Mesendoderm (in vitro differentiated cells): ENCODE data around the gene ABCC1.
A peak's percentile ranks its signal among the peaks of the same experiment; 100 is the strongest.

Experiments used
- DNase-seq: peaks from one replicate; pipeline ENCODE4 v3.0.0; 2013
- H2AK5ac ChIP-seq: 2 replicates; pipeline ENCODE4 v1.6.1; 2013; ENCODE audit warnings: low read length, inconsistent platforms
- H2BK120ac ChIP-seq: 2 replicates; pipeline ENCODE4 v1.6.1; 2013; ENCODE audit warnings: low read depth, mild to moderate bottlenecking, low read length, moderate library complexity, mixed read lengths
- H2BK15ac ChIP-seq: replicated peaks from 2 replicates; pipeline ENCODE4 v1.6.1; 2013; ENCODE audit warnings: low read depth, mild to moderate bottlenecking, moderate library complexity
- H2BK5ac ChIP-seq: 2 replicates; pipeline ENCODE4 v1.6.1; 2013; ENCODE audit warnings: low read length, inconsistent platforms
- H3K18ac ChIP-seq: 2 replicates; pipeline ENCODE4 v1.6.1; 2013; ENCODE audit warnings: mild to moderate bottlenecking, low read length, mixed read lengths
- H3K23ac ChIP-seq: one replicate; pipeline ENCODE4 v1.6.1; 2013; ENCODE audit warnings: low read length
- H3K27ac ChIP-seq: 2 replicates; pipeline ENCODE4 v1.5.1; 2013; ENCODE audit warnings: low read depth, mild to moderate bottlenecking, inconsistent platforms, low read length, moderate library complexity
- H3K27me3 ChIP-seq: 2 replicates; pipeline ENCODE4 v1.6.1; 2013; ENCODE audit warnings: low read length, control low read depth, mild to moderate bottlenecking, inconsistent platforms; ENCODE audit not compliant: insufficient read depth, poor library complexity
- H3K36me3 ChIP-seq: 2 replicates; pipeline ENCODE4 v1.6.1; 2013; ENCODE audit warnings: low read length, inconsistent platforms; ENCODE audit not compliant: control insufficient read depth, insufficient read depth
- H3K4ac ChIP-seq: one replicate; pipeline ENCODE4 v1.6.1; 2013; ENCODE audit warnings: low read depth, mild to moderate bottlenecking, low read length, moderate library complexity
- H3K4me1 ChIP-seq: 2 replicates; pipeline ENCODE4 v1.6.1; 2013; ENCODE audit warnings: low read depth, low read length, inconsistent platforms; ENCODE audit not compliant: control insufficient read depth
- H3K4me2 ChIP-seq: 2 replicates; pipeline ENCODE4 v1.6.1; 2013; ENCODE audit warnings: low read length
- H3K4me3 ChIP-seq: 2 replicates; pipeline ENCODE4 v1.5.1; 2013; ENCODE audit warnings: mild to moderate bottlenecking, low read length
- H3K56ac ChIP-seq: one replicate; pipeline ENCODE4 v1.6.1; 2013; ENCODE audit warnings: low read length
- H3K79me1 ChIP-seq: 2 replicates; pipeline ENCODE4 v1.6.1; 2013; ENCODE audit warnings: low read length, inconsistent platforms
- H3K79me2 ChIP-seq: 2 replicates; pipeline ENCODE4 v1.6.1; 2013; ENCODE audit warnings: mild to moderate bottlenecking, low read length; ENCODE audit not compliant: control insufficient read depth, insufficient read depth
- H3K9ac ChIP-seq: 2 replicates; pipeline ENCODE4 v1.6.1; 2013; ENCODE audit warnings: low read length, inconsistent platforms
- H4K5ac ChIP-seq: one replicate; pipeline ENCODE4 v1.6.1; 2013; ENCODE audit warnings: low read length
- H4K8ac ChIP-seq: one replicate; pipeline ENCODE4 v1.6.1; 2013; ENCODE audit warnings: low read depth, mild to moderate bottlenecking, control low read depth, low read length, moderate library complexity
- WGBS: extraction: QIAGEN DNeasy Blood & Tissue Kit; methylation state at CpG from one replicate; pipeline ENCODE4 v1.1.7; 2013; ENCODE audit warnings: low lambda C conversion rate, missing lambda C conversion rate; ENCODE audit not compliant: insufficient coverage; ENCODE audit errors: extremely low coverage; 5-methylcytosine and 5-hydroxymethylcytosine counted together

Gene ABCC1

DNA sequence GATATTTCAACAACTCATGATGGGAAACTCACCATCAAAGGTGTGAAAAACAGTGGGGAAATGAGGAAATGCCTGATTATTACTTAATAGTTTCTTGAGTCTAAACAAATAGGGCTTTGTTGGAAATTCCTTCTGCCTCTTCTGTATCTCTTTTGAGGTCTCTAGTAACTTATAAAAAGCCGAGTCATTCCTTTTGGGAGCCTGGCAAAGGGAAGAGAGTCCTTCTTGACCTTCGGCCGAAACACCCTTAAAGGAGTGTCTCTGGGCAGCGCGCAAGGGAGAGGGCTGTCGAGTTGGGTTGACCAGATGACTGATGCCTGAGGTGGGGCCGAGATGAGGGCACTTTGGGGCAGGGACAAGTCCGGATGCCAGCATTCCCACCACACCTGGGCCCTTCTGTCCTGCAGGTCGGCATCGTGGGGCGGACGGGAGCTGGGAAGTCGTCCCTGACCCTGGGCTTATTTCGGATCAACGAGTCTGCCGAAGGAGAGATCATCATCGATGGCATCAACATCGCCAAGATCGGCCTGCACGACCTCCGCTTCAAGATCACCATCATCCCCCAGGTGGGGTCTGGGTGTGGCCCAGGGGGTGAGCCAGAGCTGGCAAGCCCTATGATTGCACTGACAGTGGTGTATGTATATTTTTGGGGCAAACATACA is 184.7 kb downstream of the ABCC1 start:
- no peak overlapping the region for H3K4me3 ChIP-seq
- no peak overlapping the region for H4K5ac ChIP-seq
- H3K4me1 ChIP-seq: no peaks in the 10 kb centered on the region
- H3K4ac ChIP-seq: no peak overlapping the region
- H3K18ac ChIP-seq: no peak overlapping the region
- no peaks in the 10 kb centered on the region for H3K27me3 ChIP-seq
- no peak overlapping the region for H2BK120ac ChIP-seq
- no peak overlapping the region for H3K27ac ChIP-seq
- no peak overlapping the region for H3K9ac ChIP-seq
- no peak overlapping the region for H2BK5ac ChIP-seq
- peaks cover 7% of the 10 kb centered on the region for H3K36me3 ChIP-seq
- no peak overlapping the region for H3K56ac ChIP-seq
- H3K79me1 ChIP-seq: no peaks in the 10 kb centered on the region
- H2AK5ac ChIP-seq: no peak overlapping the region
- no peak overlapping the region for H3K4me2 ChIP-seq
- no peak for DNase-seq
- no peaks in the 10 kb centered on the region for H3K79me2 ChIP-seq
- no peak overlapping the region for H2BK15ac ChIP-seq
- no peak overlapping the region for H3K23ac ChIP-seq
- H4K8ac ChIP-seq: no peak overlapping the region
- no CpG with 5 or more reads among the region's 21 CpGs for WGBS

DNA sequence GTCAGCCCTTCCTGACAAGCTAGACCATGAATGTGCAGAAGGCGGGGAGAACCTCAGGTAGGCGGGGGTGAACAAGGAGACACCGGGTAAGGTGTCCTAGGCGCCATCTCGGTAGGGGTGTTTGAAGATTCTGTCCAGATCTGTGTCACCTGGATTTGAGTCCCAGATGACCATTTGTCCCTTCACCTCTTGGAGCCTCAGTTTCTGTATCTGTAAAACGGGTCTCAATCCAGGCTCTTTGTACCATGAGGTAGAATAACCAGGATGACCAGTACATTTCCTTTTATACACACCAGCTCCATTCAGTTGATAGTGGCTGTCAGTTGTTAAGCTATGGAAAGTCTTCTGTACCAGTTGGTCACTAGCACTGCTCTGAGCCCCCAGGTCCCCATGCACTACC is 187.2 kb downstream of the ABCC1 start:
- Histone ChIP-seq H3K18ac (no peak overlapping the region), H4K5ac (no peak overlapping the region), H3K4me1 (no peaks in the 10 kb centered on the region), H3K4me2 (no peak overlapping the region), H3K56ac (no peak overlapping the region), H3K36me3 (peaks cover 11% of the 10 kb centered on the region), H2BK15ac (no peak overlapping the region), H3K23ac (no peak overlapping the region), H3K79me1 (no peaks in the 10 kb centered on the region), H3K4me3 (no peak overlapping the region), H3K27ac (no peak overlapping the region), H3K9ac (no peak overlapping the region), H2BK5ac (no peak overlapping the region), H2BK120ac (no peak overlapping the region), H3K79me2 (no peaks in the 10 kb centered on the region), H2AK5ac (no peak overlapping the region), H4K8ac (no peak overlapping the region), H3K27me3 (no peaks in the 10 kb centered on the region), H3K4ac (no peak overlapping the region)
- no CpG with 5 or more reads among the region's 6 CpGs for WGBS
- DNase-seq: no peak

DNA sequence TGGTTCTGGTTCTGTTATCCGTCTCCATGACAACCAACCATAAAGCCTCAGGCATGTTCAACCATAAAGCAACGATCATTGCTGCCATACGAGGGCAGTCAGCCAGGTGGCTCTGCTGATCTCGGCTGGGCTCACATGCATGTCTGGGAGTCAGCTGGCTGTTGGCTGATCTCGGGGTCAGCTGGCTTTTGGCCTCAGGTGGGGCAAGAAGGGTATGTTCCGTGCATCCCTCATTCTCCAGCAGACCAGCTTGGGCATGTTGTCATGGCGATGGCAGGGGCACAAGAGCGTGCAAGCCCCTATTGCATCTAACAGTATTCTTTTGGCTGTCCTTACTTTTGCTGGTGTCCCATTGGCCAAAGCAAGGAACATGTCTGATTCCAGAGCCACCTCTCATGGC is 187.7 kb downstream of the ABCC1 start:
- no peak overlapping the region for H3K4ac ChIP-seq
- no peak overlapping the region for H2BK15ac ChIP-seq
- no peaks in the 10 kb centered on the region for H3K79me2 ChIP-seq
- DNase-seq: peak; percentile 43
- no peak overlapping the region for H2AK5ac ChIP-seq
- H3K9ac ChIP-seq: no peak overlapping the region
- H3K18ac ChIP-seq: no peak overlapping the region
- no peak overlapping the region for H3K27ac ChIP-seq
- H3K79me1 ChIP-seq: no peaks in the 10 kb centered on the region
- no peak overlapping the region for H3K56ac ChIP-seq
- no peaks in the 10 kb centered on the region for H3K27me3 ChIP-seq
- H3K4me2 ChIP-seq: no peak overlapping the region
- no peak overlapping the region for H4K5ac ChIP-seq
- no peak overlapping the region for H2BK120ac ChIP-seq
- WGBS: no CpG with 5 or more reads among the region's 8 CpGs
- no peak overlapping the region for H4K8ac ChIP-seq
- peaks cover 11% of the 10 kb centered on the region for H3K36me3 ChIP-seq
- no peak overlapping the region for H3K23ac ChIP-seq
- no peaks in the 10 kb centered on the region for H3K4me1 ChIP-seq
- H3K4me3 ChIP-seq: no peak overlapping the region
- H2BK5ac ChIP-seq: no peak overlapping the region

DNA sequence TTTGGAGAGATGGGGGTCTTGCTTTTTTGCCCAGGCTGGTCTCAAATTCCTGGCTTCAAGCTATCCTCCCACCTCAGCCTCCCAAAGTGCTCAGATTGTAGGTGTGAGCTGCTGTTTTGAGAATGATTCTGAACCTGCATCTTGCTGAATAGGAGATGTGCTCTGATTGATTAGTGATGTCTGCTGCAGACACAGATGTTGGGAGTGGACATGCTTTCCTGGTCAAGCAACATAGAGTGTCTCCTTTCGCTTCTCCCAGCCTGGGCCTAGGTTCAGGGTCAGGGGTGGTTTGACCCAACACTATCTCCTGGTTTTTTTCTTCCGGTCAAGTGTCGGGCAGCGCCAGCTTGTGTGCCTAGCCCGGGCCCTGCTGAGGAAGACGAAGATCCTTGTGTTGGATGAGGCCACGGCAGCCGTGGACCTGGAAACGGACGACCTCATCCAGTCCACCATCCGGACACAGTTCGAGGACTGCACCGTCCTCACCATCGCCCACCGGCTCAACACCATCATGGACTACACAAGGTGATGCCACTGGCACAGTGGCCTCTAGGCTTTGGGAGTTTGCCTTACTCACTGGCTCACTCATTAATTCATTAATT is 188.7 kb downstream of the ABCC1 start:
- no peaks in the 10 kb centered on the region for H3K79me2 ChIP-seq
- peaks cover 11% of the 10 kb centered on the region for H3K36me3 ChIP-seq
- no peak overlapping the region for H4K8ac ChIP-seq
- H3K4me2 ChIP-seq: no peak overlapping the region
- no peaks in the 10 kb centered on the region for H3K27me3 ChIP-seq
- no peak overlapping the region for H3K4me3 ChIP-seq
- H2BK5ac ChIP-seq: no peak overlapping the region
- H4K5ac ChIP-seq: no peak overlapping the region
- no peaks in the 10 kb centered on the region for H3K4me1 ChIP-seq
- no peak for DNase-seq
- no peak overlapping the region for H3K27ac ChIP-seq
- no peak overlapping the region for H3K23ac ChIP-seq
- WGBS: no CpG with 5 or more reads among the region's 15 CpGs
- H3K9ac ChIP-seq: no peak overlapping the region
- H3K56ac ChIP-seq: no peak overlapping the region
- no peaks in the 10 kb centered on the region for H3K79me1 ChIP-seq
- no peak overlapping the region for H2BK15ac ChIP-seq
- no peak overlapping the region for H2AK5ac ChIP-seq
- H3K18ac ChIP-seq: no peak overlapping the region
- H2BK120ac ChIP-seq: no peak overlapping the region
- no peak overlapping the region for H3K4ac ChIP-seq

DNA sequence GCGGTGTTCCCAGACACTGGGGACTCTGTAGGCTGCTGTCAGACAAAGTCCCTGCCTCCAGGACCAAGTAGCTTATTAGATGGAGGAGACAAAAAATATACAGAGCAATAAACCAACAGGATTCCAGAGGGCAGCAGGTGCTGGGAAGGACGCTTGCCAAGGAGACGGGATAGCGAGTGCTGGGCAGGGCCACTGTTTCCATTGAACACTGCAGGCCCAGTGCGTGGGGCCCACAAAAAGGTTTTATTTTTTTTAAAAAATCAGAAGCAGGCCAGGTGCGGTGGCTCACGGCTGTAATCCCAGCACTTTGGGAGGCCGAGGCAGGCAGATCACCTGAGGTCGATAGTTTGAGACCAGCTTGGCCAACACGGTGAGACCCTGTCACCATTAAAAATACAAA is 189.6 kb downstream of the ABCC1 start:
- Histone ChIP-seq H4K5ac (no peak overlapping the region), H3K9ac (no peak overlapping the region), H2BK120ac (no peak overlapping the region), H2AK5ac (no peak overlapping the region), H3K27ac (no peak overlapping the region), H3K4me1 (no peaks in the 10 kb centered on the region), H4K8ac (no peak overlapping the region), H3K4me3 (no peak overlapping the region), H3K56ac (no peak overlapping the region), H3K18ac (no peak overlapping the region), H2BK15ac (no peak overlapping the region), H3K79me2 (no peaks in the 10 kb centered on the region), H3K27me3 (no peaks in the 10 kb centered on the region), H2BK5ac (no peak overlapping the region), H3K4me2 (no peak overlapping the region), H3K23ac (no peak overlapping the region), H3K36me3 (peaks cover 11% of the 10 kb centered on the region), H3K79me1 (no peaks in the 10 kb centered on the region), H3K4ac (no peak overlapping the region)
- no CpG with 5 or more reads among the region's 10 CpGs for WGBS
- DNase-seq: no peak

DNA sequence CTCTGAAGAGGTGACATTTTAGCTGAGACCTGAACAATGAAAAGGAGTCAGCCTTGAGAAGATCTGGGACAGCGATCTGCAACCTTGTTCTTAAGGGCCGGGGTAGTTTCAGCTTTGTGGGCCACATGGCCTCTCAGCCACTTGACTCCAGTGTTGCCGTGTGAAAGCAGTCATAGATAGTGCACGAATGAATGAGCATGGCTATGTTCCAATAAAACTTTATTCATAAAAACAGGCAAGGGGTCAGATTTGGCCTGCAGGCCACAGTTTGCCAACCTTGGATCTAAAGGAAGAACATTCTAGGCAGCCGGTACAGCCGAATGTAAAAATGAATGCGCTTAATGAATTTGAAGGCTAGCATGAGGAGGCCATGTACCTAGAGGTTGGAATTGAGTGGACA is 190.4 kb downstream of the ABCC1 start:
- no peak overlapping the region for H3K4me3 ChIP-seq
- H2BK120ac ChIP-seq: no peak overlapping the region
- no peak overlapping the region for H3K56ac ChIP-seq
- no peak overlapping the region for H4K8ac ChIP-seq
- H3K36me3 ChIP-seq: peaks cover 14% of the 10 kb centered on the region
- no peak overlapping the region for H3K9ac ChIP-seq
- no peak overlapping the region for H2BK5ac ChIP-seq
- no peak overlapping the region for H2AK5ac ChIP-seq
- H3K27me3 ChIP-seq: no peaks in the 10 kb centered on the region
- no peak overlapping the region for H3K4ac ChIP-seq
- H3K23ac ChIP-seq: no peak overlapping the region
- no CpG with 5 or more reads among the region's 7 CpGs for WGBS
- no peak for DNase-seq
- H4K5ac ChIP-seq: no peak overlapping the region
- H3K79me2 ChIP-seq: no peaks in the 10 kb centered on the region
- no peak overlapping the region for H3K27ac ChIP-seq
- no peak overlapping the region for H3K18ac ChIP-seq
- no peak overlapping the region for H3K4me2 ChIP-seq
- no peaks in the 10 kb centered on the region for H3K4me1 ChIP-seq
- H2BK15ac ChIP-seq: no peak overlapping the region
- H3K79me1 ChIP-seq: no peaks in the 10 kb centered on the region
